ENCODE results near the gene RAD51B.

DNA sequence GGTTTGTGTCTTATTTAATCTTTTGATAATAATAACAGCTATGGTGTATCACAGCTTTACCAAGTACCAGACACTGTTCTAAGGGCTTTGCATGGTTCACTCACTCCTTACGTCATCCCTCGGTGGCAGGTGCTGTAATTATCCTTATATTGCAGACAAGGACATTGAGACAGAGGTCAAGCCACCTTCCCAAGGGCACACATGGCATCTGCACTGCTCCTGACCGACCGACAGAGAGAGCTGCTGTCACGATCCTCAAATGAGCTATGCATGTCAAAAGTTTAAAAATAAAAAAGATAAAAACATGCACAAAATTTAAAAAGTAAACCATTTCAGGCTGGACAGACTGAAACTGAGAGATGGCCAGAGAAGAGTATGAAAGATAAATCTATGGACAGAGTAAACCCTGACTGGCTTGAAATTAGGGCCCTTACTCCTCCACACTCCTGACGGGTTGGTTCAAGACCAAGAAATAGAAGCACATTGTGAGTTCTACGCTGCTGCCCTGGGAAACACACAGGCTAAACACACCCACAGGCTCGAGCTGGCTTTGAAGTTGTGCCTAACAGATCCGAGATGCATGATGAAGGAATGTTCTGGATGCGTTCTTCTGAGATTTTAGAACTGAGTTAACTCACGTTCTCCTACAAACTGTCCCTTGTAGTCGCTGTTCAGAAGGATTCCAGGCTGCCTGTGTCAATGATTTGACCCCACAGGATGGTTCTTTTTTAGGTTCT is 704.6 kb downstream of the RAD51B start:
- TF ChIP-seq POLR2AphosphoS5 (IDR thresholded peaks at IDR 0.05): peak in 1 of 3 donors; percentile 44
- TF ChIP-seq, protein P1, sequence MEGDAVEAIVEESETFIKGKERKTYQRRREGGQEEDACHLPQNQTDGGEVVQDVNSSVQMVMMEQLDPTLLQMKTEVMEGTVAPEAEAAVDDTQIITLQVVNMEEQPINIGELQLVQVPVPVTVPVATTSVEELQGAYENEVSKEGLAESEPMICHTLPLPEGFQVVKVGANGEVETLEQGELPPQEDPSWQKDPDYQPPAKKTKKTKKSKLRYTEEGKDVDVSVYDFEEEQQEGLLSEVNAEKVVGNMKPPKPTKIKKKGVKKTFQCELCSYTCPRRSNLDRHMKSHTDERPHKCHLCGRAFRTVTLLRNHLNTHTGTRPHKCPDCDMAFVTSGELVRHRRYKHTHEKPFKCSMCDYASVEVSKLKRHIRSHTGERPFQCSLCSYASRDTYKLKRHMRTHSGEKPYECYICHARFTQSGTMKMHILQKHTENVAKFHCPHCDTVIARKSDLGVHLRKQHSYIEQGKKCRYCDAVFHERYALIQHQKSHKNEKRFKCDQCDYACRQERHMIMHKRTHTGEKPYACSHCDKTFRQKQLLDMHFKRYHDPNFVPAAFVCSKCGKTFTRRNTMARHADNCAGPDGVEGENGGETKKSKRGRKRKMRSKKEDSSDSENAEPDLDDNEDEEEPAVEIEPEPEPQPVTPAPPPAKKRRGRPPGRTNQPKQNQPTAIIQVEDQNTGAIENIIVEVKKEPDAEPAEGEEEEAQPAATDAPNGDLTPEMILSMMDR (IDR thresholded peaks at IDR 0.05): peak in 2 of 7 experiments; percentile 13 to 17
- no peak for TF ChIP-seq POLR2A (IDR thresholded peaks at IDR 0.05)
